ENCODE data around the gene SLC15A5. TPM values are rescaled to one million over a fixed set of nuclear protein-coding genes. Genes with fewer than 3 reads are reported as not detected.

The SLC15A5 gene
- total RNA-seq, 4 donors from 2014 or later: 0.17 to 0.38 (median 0.33) TPM; not detected in 1

DNA sequence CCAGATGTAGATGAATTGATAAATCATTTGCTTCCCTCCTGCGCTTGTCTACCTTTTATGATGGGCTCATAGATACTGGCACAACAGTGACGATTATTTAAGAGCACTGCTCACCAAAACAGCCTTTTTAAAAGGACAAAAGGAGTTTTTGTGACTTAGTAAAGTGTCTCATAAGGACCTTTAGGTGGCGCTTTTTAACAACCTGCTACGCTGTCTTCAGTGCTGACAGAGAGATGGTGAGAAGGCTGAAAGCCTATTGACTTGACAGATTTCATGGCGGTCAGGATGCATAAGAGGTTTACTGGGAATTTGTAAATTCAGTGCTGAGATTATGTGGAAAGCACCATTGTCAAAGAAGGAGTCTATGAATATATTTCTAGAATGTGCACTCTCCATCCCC lies 87.6 kb downstream of the SLC15A5 start:
- TF ChIP-seq, protein P1, sequence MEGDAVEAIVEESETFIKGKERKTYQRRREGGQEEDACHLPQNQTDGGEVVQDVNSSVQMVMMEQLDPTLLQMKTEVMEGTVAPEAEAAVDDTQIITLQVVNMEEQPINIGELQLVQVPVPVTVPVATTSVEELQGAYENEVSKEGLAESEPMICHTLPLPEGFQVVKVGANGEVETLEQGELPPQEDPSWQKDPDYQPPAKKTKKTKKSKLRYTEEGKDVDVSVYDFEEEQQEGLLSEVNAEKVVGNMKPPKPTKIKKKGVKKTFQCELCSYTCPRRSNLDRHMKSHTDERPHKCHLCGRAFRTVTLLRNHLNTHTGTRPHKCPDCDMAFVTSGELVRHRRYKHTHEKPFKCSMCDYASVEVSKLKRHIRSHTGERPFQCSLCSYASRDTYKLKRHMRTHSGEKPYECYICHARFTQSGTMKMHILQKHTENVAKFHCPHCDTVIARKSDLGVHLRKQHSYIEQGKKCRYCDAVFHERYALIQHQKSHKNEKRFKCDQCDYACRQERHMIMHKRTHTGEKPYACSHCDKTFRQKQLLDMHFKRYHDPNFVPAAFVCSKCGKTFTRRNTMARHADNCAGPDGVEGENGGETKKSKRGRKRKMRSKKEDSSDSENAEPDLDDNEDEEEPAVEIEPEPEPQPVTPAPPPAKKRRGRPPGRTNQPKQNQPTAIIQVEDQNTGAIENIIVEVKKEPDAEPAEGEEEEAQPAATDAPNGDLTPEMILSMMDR (IDR thresholded peaks at IDR 0.05; ENCODE audit: low read depth): no peak

DNA sequence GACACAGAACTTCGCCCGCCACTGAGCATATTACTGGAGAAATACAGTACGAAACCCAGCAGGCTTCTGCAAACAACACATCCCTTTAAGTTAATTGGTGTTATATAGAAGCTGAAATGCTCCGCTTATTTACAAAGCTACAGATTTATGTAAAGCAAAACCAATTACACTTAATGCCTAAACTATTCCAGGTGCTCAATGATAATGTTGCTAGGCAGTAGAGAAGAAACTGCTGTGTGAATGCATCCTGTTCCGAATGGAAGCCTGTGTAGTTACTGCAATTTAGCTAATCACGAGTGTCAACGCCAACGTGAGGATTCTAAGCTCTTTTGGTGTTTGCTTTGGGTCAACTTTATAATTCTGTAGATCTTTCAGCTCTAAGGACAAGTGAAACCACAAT lies 89.8 kb downstream of the SLC15A5 start:
- TF ChIP-seq, protein P1 (IDR thresholded peaks at IDR 0.05; ENCODE audit: low read depth): no peak

DNA sequence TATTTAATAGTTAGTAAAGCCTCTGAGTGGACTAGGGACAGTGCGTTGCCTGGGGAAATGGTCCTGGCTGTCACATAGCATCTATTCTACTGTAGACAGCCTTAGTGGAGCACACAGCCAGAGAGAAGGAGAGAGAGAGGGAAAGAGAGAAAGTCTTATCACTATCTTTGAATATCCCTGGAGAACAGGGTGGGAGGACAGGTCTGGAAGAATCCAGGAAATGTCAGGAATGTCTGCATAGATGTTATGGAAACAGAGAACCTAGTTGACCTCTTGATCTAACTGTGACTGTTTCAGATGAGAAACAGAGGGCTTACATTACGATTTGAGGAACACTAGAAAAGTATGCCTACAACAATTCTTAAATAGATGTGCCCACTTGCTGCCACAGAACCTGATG lies 92.8 kb downstream of the SLC15A5 start:
- TF ChIP-seq, protein P1 (IDR thresholded peaks at IDR 0.05; ENCODE audit: low read depth): no peak

DNA sequence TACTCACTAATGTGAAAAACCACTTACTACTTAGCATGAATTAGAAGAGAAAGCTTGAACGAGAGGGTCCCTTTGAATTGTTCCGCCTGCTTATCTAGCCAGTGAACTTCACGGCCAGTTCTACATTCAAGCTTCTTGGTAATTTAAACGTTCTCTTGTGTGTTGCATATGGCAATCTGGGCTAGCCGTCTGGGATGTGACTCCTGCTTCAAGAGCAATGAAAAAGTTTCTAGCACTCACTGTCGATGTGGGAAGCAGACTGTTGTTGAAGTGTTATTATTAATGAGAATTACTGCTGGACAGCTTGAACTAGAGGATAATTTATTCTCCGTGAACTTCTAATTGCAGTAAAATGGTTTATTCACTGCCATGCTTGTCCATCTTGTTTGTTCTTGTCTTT lies 93.9 kb downstream of the SLC15A5 start:
- TF ChIP-seq, protein P1 (IDR thresholded peaks at IDR 0.05; ENCODE audit: low read depth): no peak

DNA sequence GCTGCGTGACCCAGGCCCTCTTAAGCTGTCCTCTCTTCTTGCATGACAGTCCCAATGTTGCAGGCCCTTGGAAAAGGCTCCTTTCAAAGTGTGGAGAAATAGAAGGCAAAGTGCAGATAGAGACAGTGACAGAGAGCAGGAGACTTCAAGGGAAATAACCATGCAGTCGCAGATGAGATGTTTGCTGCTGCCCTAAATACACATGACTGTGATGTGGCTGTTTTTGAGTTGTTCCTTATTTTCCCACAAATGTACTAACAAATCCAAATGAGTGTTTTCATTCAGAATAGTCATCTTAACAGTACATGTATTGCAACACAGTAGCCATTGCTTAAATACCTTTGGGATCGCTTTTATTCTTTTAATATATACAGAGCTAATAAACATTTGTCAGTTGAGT lies 101.6 kb downstream of the SLC15A5 start:
- TF ChIP-seq, protein P1 (IDR thresholded peaks at IDR 0.05; ENCODE audit: low read depth): no peak

DNA sequence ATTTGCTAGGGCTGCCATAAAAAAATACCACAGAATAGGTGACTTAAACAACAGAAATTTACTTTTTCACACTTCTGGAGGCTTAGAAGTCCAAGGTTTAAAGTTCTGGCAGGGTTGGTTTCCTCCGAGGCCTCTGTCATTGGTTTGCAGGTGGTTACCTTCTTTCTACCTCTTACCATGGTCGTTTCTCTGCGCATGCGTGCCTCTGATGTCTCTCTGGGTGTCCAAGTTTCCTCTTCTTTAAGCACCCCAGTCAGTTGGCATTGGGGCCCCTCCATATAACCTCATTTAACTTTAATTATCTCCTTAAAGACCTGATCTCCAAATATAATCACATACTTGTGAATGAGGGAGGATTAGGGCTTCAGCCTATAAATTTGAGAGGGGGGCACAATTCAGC lies 103.2 kb downstream of the SLC15A5 start:
- TF ChIP-seq, protein P1 (IDR thresholded peaks at IDR 0.05; ENCODE audit: low read depth): no peak

DNA sequence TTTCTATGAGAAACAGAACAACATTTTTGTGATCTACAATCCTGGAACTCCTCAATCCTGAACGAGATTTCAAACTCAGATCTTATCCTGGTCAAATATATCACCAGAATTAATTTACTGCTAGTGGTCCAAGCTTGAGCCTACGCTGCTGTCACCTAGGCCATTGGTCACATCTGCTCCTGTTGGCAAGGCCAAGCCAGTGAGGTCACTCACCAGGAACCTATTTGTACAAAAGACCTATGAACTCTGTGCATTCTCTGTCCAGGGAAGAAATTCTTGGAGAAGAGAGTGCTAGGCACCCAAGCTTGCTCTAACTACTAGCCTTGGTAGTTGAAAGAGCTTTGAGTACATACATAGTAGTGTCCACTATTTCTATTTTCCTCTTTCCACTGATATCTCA lies 106.1 kb downstream of the SLC15A5 start:
- TF ChIP-seq, protein P1 (IDR thresholded peaks at IDR 0.05; ENCODE audit: low read depth): no peak
